HCT116 (cell line): ENCODE measurements around the gene PADI2. TPM values are rescaled to one million over a fixed set of nuclear protein-coding genes. Genes with fewer than 3 reads are reported as not detected.

ENCODE experiments used
- ATAC-seq: fragments of 200-7000 bp; cut with Tn5 transposase; 2 replicates; pipeline ENCODE4 v1.9.1; 2020; ENCODE audit warnings: mild to moderate bottlenecking, moderate library complexity
- BruUV-seq: library from RNA; stranded (reverse); fragments of 400-500 nt; replicated peaks from 2 replicates; lab custom pipeline; 2021; lab: Mats Ljungman, UMichigan
- CTCF ChIA-PET: fragments of 300-600 bp; sonication (Branson Sonifier 250); formaldehyde crosslinking; loops from one replicate; lab custom pipeline; 2021; ENCODE audit warnings: antibody characterized with exemption; lab: Charles Lee
- POLR2A ChIA-PET: fragments of 300-600, 350-600 bp; sonication (Branson Sonifier 250); formaldehyde crosslinking; loops from one replicate; lab custom pipeline; 2021; ENCODE audit warnings: antibody characterized with exemption; lab: Charles Lee
- RAD21 ChIA-PET, 2 experiments: fragments of 300-600 bp; sonication (Branson Sonifier 250); formaldehyde crosslinking; loops; one replicate each; lab custom pipeline; 2023; ENCODE audit warnings: low total read pairs in 2 of 2; ENCODE audit not compliant: uncharacterized antibody in 2 of 2, unreplicated experiment in 2 of 2, low non-redundant PET in 1 of 2; lab: Charles Lee
- DNase-seq: peaks from one replicate; pipeline ENCODE4 v3.0.0-alpha.2; 2010; ENCODE audit warnings: low read depth, low spot score
- H2AFZ ChIP-seq: fragments of 200-600 bp; shearing (Covaris generic), sonication (generic); 2 replicates; pipeline ENCODE4 v1.6.1; 2017; ENCODE audit warnings: low read depth, mixed run types, mixed read lengths, antibody characterized with exemption, low read length; ENCODE audit not compliant: poor library complexity, severe bottlenecking
- H3K27ac ChIP-seq: 2 replicates; pipeline ENCODE4 v1.5.1; 2012; ENCODE audit warnings: low read depth, low read length
- H3K27me3 ChIP-seq: fragments of 200-600 bp; sonication (generic); 2 replicates; pipeline ENCODE4 v1.6.1; 2016; ENCODE audit warnings: mixed run types, low read length, mixed read lengths; ENCODE audit not compliant: insufficient read depth
- H3K36me3 ChIP-seq, 2 experiments: fragments of 200-500 bp in 1 of 2; fragments of 200-600 bp in 1 of 2; sonication (Bioruptor generic) in 1 of 2; sonication (generic) in 1 of 2; 2 replicates each; pipeline versions ENCODE4 v1.5.1 to v1.6.1; 2014 to 2016; ENCODE audit warnings: low read length in 2 of 2, inconsistent platforms in 1 of 2, mixed read lengths in 1 of 2, mixed run types in 1 of 2; ENCODE audit not compliant: insufficient read depth in 2 of 2, control insufficient read depth in 1 of 2
- H3K4me1 ChIP-seq, 2 experiments: fragments of 200-600 bp in 1 of 2; sonication (generic) in 1 of 2; 2 replicates each; pipeline versions ENCODE4 v1.5.1 to v1.6.1; 2012 to 2017; ENCODE audit warnings: low read length in 2 of 2, inconsistent platforms in 1 of 2, mild to moderate bottlenecking in 1 of 2, mixed read lengths in 1 of 2, mixed run types in 1 of 2, moderate library complexity in 1 of 2; ENCODE audit not compliant: insufficient read depth in 2 of 2, control insufficient read depth in 1 of 2
- H3K4me2 ChIP-seq: fragments of 200-600 bp; sonication (generic); 2 replicates; pipeline ENCODE4 v1.6.1; 2017; ENCODE audit warnings: mixed run types, low read length, mixed read lengths
- H3K4me3 ChIP-seq, 2 experiments: fragments of 200-600 bp in 1 of 2; sonication (generic) in 1 of 2; replicated peaks in 1 of 2; 2 replicates each; pipeline ENCODE4 v1.5.1; 2011 to 2016; ENCODE audit warnings: low read length in 2 of 2, control low read depth in 1 of 2, low read depth in 1 of 2, mild to moderate bottlenecking in 1 of 2, mixed read lengths in 1 of 2, mixed run types in 1 of 2
- H3K79me2 ChIP-seq: fragments of 200-600 bp; sonication (generic); 2 replicates; pipeline ENCODE4 v1.6.1; 2017; ENCODE audit warnings: mild to moderate bottlenecking, mixed run types, low read length, moderate library complexity, mixed read lengths; ENCODE audit not compliant: insufficient read depth
- H3K9ac ChIP-seq: fragments of 200-600 bp; sonication (generic); 2 replicates; pipeline ENCODE4 v1.6.1; 2016; ENCODE audit warnings: low read length, mixed read lengths
- H3K9me2 ChIP-seq: fragments of 200-600 bp; sonication (generic), shearing (Covaris generic); 2 replicates; pipeline ENCODE4 v1.6.1; 2017; ENCODE audit warnings: mixed run types, mild to moderate bottlenecking, moderate library complexity; ENCODE audit not compliant: insufficient read depth
- H3K9me3 ChIP-seq, 2 experiments: fragments of 200-500 bp in 1 of 2; fragments of 200-600 bp in 1 of 2; sonication (Bioruptor generic) in 1 of 2; sonication (generic) in 1 of 2; 2 replicates each; pipeline ENCODE4 v1.6.1; 2014 to 2017; ENCODE audit warnings: low read length in 2 of 2, mixed read lengths in 2 of 2, inconsistent platforms in 1 of 2, low read depth in 1 of 2, mild to moderate bottlenecking in 1 of 2, mixed run types in 1 of 2, moderate library complexity in 1 of 2; ENCODE audit not compliant: control insufficient read depth in 1 of 2, insufficient read depth in 1 of 2
- H4K20me1 ChIP-seq: fragments of 200-600 bp; sonication (generic), shearing (Covaris generic); 2 replicates; pipeline ENCODE4 v1.6.1; 2017; ENCODE audit warnings: mixed run types, mild to moderate bottlenecking, moderate library complexity; ENCODE audit not compliant: insufficient read depth
- CBX3 ChIP-seq: IDR thresholded peaks from 2 replicates; pipeline ENCODE4 v1.6.1; 2012; ENCODE audit warnings: low read depth
- CEBPB ChIP-seq: IDR thresholded peaks from 2 replicates; pipeline ENCODE4 v1.6.1; 2012; ENCODE audit warnings: low read depth
- EGR1 ChIP-seq: IDR thresholded peaks from 2 replicates; pipeline ENCODE4 v1.6.1; 2012; ENCODE audit warnings: low read depth
- ELF1 ChIP-seq: IDR thresholded peaks from 2 replicates; pipeline ENCODE4 v1.6.1; 2012; ENCODE audit warnings: low read depth, borderline replicate concordance
- EZH2 ChIP-seq: fragments of 200-600 bp; sonication (generic); IDR thresholded peaks from 2 replicates; pipeline ENCODE4 v1.6.1; 2017; ENCODE audit warnings: antibody characterized with exemption, mixed run types
- FOSL1 ChIP-seq: IDR thresholded peaks from 2 replicates; pipeline ENCODE4 v1.6.1; 2012; ENCODE audit warnings: low read depth
- JUND ChIP-seq: IDR thresholded peaks from 2 replicates; pipeline ENCODE4 v1.6.1; 2012
- POLR2AphosphoS5 ChIP-seq: IDR thresholded peaks from 2 replicates; pipeline ENCODE4 v1.6.1; 2011; ENCODE audit warnings: mild to moderate bottlenecking, low read depth, low read length, moderate library complexity
- SP1 ChIP-seq: IDR thresholded peaks from 2 replicates; pipeline ENCODE4 v1.6.1; 2012; ENCODE audit warnings: low read depth
- YY1 ChIP-seq: IDR thresholded peaks from 2 replicates; pipeline ENCODE4 v1.6.1; 2011; ENCODE audit warnings: low read length, low read depth, moderate library complexity, mild to moderate bottlenecking; ENCODE audit not compliant: insufficient replicate concordance; ENCODE audit errors: extremely low read depth
- ZFX ChIP-seq: fragments of 450-650 bp; IDR thresholded peaks from 2 replicates; pipeline ENCODE4 v1.6.1; 2017
- ZNF274 ChIP-seq: fragments of 200-500 bp; sonication (Bioruptor generic); IDR thresholded peaks from 2 replicates; pipeline ENCODE4 v1.6.1; 2014; ENCODE audit warnings: mild to moderate bottlenecking, low read depth, low read length, inconsistent platforms
- intact Hi-C: fragments of 100-400 bp; cut with micrococcal nuclease; formaldehyde crosslinking; loops from 2 replicates; pipeline ENCODE4 v1.10.0; 2022
- total RNA-seq: library from RNA; stranded (reverse); gene quantifications from one replicate; pipeline ENCODE4 v1.2.1, GENCODE V29; 2021; ENCODE audit not compliant: unreplicated experiment
- TF ChIP-seq, protein P1 (sequence below): IDR thresholded peaks from 2 replicates; pipeline ENCODE4 v1.6.1; 2012; ENCODE audit warnings: low read depth
- TF ChIP-seq, protein P2 (sequence below): IDR thresholded peaks from 2 replicates; pipeline ENCODE4 v1.6.1; 2011; ENCODE audit warnings: mild to moderate bottlenecking, low read length, moderate library complexity; ENCODE audit not compliant: insufficient replicate concordance; ENCODE audit errors: extremely low read depth
- TF ChIP-seq, protein P3 (sequence below), 3 experiments: fragments of 200-600 bp in 1 of 3; sonication (generic) in 1 of 3; IDR thresholded peaks in 2 of 3; conservative IDR thresholded peaks in 1 of 3; 2 replicates each; pipeline ENCODE4 v1.5.1; 2012 to 2017; ENCODE audit warnings: low read depth in 2 of 3, low read length in 2 of 3, antibody characterized with exemption in 1 of 3, borderline replicate concordance in 1 of 3, control low read depth in 1 of 3, mild to moderate bottlenecking in 1 of 3, mixed read lengths in 1 of 3, mixed run types in 1 of 3, moderate library complexity in 1 of 3; ENCODE audit not compliant: insufficient read depth in 1 of 3

The PADI2 gene
- total RNA-seq, 1 experiment from 2014 or later, result 2.7 TPM

DNA sequence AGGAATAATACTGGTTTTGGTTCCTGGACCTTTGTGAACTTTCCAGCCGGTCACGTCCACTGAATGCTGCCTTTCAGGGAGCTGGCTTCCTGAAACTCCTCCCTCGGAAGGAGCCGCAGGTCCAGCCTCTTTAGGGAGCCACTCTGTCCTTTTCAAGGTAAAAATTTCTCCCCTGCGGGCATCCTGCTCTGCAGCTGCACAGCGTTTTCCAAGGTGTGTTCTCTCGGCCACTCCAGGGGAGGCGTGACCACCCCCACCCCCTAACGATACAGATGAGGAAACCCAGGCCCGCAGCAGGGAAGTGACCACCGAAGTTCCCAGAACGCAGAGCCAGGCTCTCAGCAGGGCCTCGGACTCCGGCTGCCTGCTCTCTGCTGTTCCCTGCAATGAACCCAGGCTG, 21.5 kb downstream of the PADI2 start:
- no peak overlapping the region for H3K4me2 ChIP-seq
- intact Hi-C loops, result no loop called here
- H3K4me1 ChIP-seq, result peaks cover 0 to 5% of the 10 kb centered on the region in 2 experiments; a peak in 1 of 4 replicates
- no peaks in the 10 kb centered on the region for H4K20me1 ChIP-seq
- DNase-seq (no peak), ATAC-seq (peak; percentile 48)
- POLR2A ChIA-PET, result no interaction called here
- no peak overlapping the region for H3K27ac ChIP-seq
- H3K9ac ChIP-seq, result no peak overlapping the region
- RAD21 ChIA-PET, result no interaction called here
- no peaks in the 10 kb centered on the region for H3K79me2 ChIP-seq
- H3K36me3 ChIP-seq, result no peaks in the 10 kb centered on the region
- H3K4me3 ChIP-seq, result no peak overlapping the region
- no peaks in the 10 kb centered on the region for H3K9me2 ChIP-seq
- no peak overlapping the region for H2AFZ ChIP-seq
- H3K9me3 ChIP-seq, result no peaks in the 10 kb centered on the region
- TF ChIP-seq YY1 (no peak), EGR1 (no peak), ZFX (no peak), JUND (no peak), EZH2 (no peak), ELF1 (no peak), FOSL1 (no peak), ZNF274 (no peak), SP1 (no peak), CBX3 (no peak), POLR2AphosphoS5 (no peak), CEBPB (no peak)
- TF ChIP-seq, protein P1, sequence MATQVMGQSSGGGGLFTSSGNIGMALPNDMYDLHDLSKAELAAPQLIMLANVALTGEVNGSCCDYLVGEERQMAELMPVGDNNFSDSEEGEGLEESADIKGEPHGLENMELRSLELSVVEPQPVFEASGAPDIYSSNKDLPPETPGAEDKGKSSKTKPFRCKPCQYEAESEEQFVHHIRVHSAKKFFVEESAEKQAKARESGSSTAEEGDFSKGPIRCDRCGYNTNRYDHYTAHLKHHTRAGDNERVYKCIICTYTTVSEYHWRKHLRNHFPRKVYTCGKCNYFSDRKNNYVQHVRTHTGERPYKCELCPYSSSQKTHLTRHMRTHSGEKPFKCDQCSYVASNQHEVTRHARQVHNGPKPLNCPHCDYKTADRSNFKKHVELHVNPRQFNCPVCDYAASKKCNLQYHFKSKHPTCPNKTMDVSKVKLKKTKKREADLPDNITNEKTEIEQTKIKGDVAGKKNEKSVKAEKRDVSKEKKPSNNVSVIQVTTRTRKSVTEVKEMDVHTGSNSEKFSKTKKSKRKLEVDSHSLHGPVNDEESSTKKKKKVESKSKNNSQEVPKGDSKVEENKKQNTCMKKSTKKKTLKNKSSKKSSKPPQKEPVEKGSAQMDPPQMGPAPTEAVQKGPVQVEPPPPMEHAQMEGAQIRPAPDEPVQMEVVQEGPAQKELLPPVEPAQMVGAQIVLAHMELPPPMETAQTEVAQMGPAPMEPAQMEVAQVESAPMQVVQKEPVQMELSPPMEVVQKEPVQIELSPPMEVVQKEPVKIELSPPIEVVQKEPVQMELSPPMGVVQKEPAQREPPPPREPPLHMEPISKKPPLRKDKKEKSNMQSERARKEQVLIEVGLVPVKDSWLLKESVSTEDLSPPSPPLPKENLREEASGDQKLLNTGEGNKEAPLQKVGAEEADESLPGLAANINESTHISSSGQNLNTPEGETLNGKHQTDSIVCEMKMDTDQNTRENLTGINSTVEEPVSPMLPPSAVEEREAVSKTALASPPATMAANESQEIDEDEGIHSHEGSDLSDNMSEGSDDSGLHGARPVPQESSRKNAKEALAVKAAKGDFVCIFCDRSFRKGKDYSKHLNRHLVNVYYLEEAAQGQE, result no peak
- TF ChIP-seq, protein P2, sequence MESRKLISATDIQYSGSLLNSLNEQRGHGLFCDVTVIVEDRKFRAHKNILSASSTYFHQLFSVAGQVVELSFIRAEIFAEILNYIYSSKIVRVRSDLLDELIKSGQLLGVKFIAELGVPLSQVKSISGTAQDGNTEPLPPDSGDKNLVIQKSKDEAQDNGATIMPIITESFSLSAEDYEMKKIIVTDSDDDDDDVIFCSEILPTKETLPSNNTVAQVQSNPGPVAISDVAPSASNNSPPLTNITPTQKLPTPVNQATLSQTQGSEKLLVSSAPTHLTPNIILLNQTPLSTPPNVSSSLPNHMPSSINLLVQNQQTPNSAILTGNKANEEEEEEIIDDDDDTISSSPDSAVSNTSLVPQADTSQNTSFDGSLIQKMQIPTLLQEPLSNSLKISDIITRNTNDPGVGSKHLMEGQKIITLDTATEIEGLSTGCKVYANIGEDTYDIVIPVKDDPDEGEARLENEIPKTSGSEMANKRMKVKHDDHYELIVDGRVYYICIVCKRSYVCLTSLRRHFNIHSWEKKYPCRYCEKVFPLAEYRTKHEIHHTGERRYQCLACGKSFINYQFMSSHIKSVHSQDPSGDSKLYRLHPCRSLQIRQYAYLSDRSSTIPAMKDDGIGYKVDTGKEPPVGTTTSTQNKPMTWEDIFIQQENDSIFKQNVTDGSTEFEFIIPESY, result no peak
- TF ChIP-seq, protein P3, sequence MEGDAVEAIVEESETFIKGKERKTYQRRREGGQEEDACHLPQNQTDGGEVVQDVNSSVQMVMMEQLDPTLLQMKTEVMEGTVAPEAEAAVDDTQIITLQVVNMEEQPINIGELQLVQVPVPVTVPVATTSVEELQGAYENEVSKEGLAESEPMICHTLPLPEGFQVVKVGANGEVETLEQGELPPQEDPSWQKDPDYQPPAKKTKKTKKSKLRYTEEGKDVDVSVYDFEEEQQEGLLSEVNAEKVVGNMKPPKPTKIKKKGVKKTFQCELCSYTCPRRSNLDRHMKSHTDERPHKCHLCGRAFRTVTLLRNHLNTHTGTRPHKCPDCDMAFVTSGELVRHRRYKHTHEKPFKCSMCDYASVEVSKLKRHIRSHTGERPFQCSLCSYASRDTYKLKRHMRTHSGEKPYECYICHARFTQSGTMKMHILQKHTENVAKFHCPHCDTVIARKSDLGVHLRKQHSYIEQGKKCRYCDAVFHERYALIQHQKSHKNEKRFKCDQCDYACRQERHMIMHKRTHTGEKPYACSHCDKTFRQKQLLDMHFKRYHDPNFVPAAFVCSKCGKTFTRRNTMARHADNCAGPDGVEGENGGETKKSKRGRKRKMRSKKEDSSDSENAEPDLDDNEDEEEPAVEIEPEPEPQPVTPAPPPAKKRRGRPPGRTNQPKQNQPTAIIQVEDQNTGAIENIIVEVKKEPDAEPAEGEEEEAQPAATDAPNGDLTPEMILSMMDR (IDR thresholded peaks at IDR 0.05 in 2 of 3, conservative IDR thresholded peaks at IDR 0.05 in 1 of 3; ENCODE audit: borderline replicate concordance in 1 of 3, insufficient read depth in 1 of 3, low read depth in 2 of 3, low read length in 2 of 3), result no peak
- CTCF ChIA-PET, result interaction anchor here (0.6 kb wide), 1 partner anchor 463 kb away, joined by 3 read pairs; no protein-coding TSS in a partner anchor
- no peaks in the 10 kb centered on the region for H3K27me3 ChIP-seq
- BruUV-seq, result no TSS peak
